ENCODE measurements around the gene TASP1. TPM values are rescaled to one million over a fixed set of nuclear protein-coding genes. Genes with fewer than 3 reads are reported as not detected.

TASP1 gene
- total and polyA plus RNA-seq, 4 donors, result 2.5 to 10.0 (median 4.7) TPM

- H3K4me1 ChIP-seq (ENCODE audit: control insufficient read depth in 4 of 4, insufficient read depth in 4 of 4, low read length in 3 of 4), result no peaks in the 10 kb centered on the region
- no peak for DNase-seq (ENCODE audit: low spot score)
- no peaks in the 10 kb centered on the region for H3K9me3 ChIP-seq (ENCODE audit: control insufficient read depth in 4 of 4, low read length in 3 of 4)
- no peak overlapping the region for H3K9ac ChIP-seq (ENCODE audit: low read depth in 1 of 2, low read length in 2 of 2)
- H3K27me3 ChIP-seq (ENCODE audit: control insufficient read depth in 4 of 4, insufficient read depth in 4 of 4, low read length in 3 of 4), result no peaks in the 10 kb centered on the region
- H3K36me3 ChIP-seq (ENCODE audit: control insufficient read depth in 4 of 4, insufficient read depth in 3 of 4, low read depth in 1 of 4, low read length in 3 of 4), result peaks cover 0 to 2% (median 0%) of the 10 kb centered on the region in 4 donors
- 90% methylated on average over 2 of the region's 2 CpGs for WGBS
- TF ChIP-seq, protein P1, sequence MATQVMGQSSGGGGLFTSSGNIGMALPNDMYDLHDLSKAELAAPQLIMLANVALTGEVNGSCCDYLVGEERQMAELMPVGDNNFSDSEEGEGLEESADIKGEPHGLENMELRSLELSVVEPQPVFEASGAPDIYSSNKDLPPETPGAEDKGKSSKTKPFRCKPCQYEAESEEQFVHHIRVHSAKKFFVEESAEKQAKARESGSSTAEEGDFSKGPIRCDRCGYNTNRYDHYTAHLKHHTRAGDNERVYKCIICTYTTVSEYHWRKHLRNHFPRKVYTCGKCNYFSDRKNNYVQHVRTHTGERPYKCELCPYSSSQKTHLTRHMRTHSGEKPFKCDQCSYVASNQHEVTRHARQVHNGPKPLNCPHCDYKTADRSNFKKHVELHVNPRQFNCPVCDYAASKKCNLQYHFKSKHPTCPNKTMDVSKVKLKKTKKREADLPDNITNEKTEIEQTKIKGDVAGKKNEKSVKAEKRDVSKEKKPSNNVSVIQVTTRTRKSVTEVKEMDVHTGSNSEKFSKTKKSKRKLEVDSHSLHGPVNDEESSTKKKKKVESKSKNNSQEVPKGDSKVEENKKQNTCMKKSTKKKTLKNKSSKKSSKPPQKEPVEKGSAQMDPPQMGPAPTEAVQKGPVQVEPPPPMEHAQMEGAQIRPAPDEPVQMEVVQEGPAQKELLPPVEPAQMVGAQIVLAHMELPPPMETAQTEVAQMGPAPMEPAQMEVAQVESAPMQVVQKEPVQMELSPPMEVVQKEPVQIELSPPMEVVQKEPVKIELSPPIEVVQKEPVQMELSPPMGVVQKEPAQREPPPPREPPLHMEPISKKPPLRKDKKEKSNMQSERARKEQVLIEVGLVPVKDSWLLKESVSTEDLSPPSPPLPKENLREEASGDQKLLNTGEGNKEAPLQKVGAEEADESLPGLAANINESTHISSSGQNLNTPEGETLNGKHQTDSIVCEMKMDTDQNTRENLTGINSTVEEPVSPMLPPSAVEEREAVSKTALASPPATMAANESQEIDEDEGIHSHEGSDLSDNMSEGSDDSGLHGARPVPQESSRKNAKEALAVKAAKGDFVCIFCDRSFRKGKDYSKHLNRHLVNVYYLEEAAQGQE (IDR thresholded peaks at IDR 0.05), result no peak
- TF ChIP-seq RXRA (IDR thresholded peaks at IDR 0.05), result no peak
- TF ChIP-seq, protein P2, sequence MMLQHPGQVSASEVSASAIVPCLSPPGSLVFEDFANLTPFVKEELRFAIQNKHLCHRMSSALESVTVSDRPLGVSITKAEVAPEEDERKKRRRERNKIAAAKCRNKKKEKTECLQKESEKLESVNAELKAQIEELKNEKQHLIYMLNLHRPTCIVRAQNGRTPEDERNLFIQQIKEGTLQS (IDR thresholded peaks at IDR 0.05), result no peak
- no peak for TF ChIP-seq FOXA2 (IDR thresholded peaks at IDR 0.05)
- no peak for TF ChIP-seq FOXA1 (IDR thresholded peaks at IDR 0.05)
- no peak for TF ChIP-seq NR2F2 (IDR thresholded peaks at IDR 0.05)
- TF ChIP-seq ZBTB33 (IDR thresholded peaks at IDR 0.05), result no peak
- TF ChIP-seq SP1 (IDR thresholded peaks at IDR 0.05), result no peak
- no peak for TF ChIP-seq JUND (IDR thresholded peaks at IDR 0.05)
- no peak for TF ChIP-seq EGR1 (IDR thresholded peaks at IDR 0.05; ENCODE audit: low read depth in 2 of 2)
- TF ChIP-seq GABPA (IDR thresholded peaks at IDR 0.05 in 1 of 2, conservative IDR thresholded peaks at IDR 0.05 in 1 of 2), result no peak
- H3K4me3 ChIP-seq (ENCODE audit: low read depth in 1 of 3, low read length in 3 of 3), result no peak overlapping the region
- no peak overlapping the region for H3K27ac ChIP-seq (ENCODE audit: low read depth in 1 of 2, low read length in 2 of 2)
Observed at GRCh38 chr20:13545790-13546189, 92.9 kb downstream of the TASP1 start.

DNA sequence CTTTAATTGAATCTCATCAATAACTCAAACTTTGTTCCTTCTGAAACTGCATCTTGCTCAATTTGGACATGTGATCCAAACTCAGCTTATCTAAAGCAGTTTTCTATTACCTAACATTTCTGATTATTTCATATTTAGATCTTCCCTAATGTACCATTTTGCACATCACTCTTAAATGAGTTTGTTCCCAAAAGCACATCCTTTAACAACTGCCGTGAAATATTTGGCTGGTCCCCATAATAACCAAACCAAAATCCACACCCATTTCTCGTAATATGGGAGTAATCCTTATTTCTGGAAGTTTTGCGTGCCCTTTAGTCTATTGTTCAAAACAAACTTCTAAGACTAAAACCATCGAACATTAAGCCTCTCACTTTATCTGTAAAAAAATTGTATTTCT, 94.9 kb downstream of the TASP1 start:
- H3K9me3 ChIP-seq (ENCODE audit: control insufficient read depth in 4 of 4, low read length in 3 of 4), result no peaks in the 10 kb centered on the region
- peaks cover 0 to 2% (median 0%) of the 10 kb centered on the region in 4 donors for H3K36me3 ChIP-seq (ENCODE audit: control insufficient read depth in 4 of 4, insufficient read depth in 3 of 4, low read depth in 1 of 4, low read length in 3 of 4)
- DNase-seq (ENCODE audit: low spot score), result no peak
- H3K4me1 ChIP-seq (ENCODE audit: control insufficient read depth in 4 of 4, insufficient read depth in 4 of 4, low read length in 3 of 4), result no peaks in the 10 kb centered on the region
- H3K4me3 ChIP-seq (ENCODE audit: low read depth in 1 of 3, low read length in 3 of 3), result no peak overlapping the region
- no peak overlapping the region for H3K27ac ChIP-seq (ENCODE audit: low read depth in 1 of 2, low read length in 2 of 2)
- WGBS, result 98% methylated on average over 4 of the region's 4 CpGs
- no peak overlapping the region for H3K9ac ChIP-seq (ENCODE audit: low read depth in 1 of 2, low read length in 2 of 2)
- TF ChIP-seq YY1 (IDR thresholded peaks at IDR 0.05) (no peak), NR2F2 (IDR thresholded peaks at IDR 0.05) (no peak), RAD21 (IDR thresholded peaks at IDR 0.05) (no peak), CTCF (IDR thresholded peaks at IDR 0.05; ENCODE audit: low read depth, low read length, missing input control) (no peak), HNF4G (IDR thresholded peaks at IDR 0.05) (no peak), FOXA2 (IDR thresholded peaks at IDR 0.05) (no peak), HNF4A (conservative IDR thresholded peaks at IDR 0.05) (no peak), JUND (IDR thresholded peaks at IDR 0.05) (no peak), GABPA (IDR thresholded peaks at IDR 0.05 in 1 of 2, conservative IDR thresholded peaks at IDR 0.05 in 1 of 2) (no peak), RXRA (IDR thresholded peaks at IDR 0.05) (no peak), SP1 (IDR thresholded peaks at IDR 0.05) (no peak), EGR1 (IDR thresholded peaks at IDR 0.05; ENCODE audit: low read depth in 2 of 2) (no peak), MAX (IDR thresholded peaks at IDR 0.05) (no peak), FOXA1 (IDR thresholded peaks at IDR 0.05) (no peak), TAF1 (conservative IDR thresholded peaks at IDR 0.05) (no peak)
- TF ChIP-seq, protein P1 (IDR thresholded peaks at IDR 0.05), result no peak
- TF ChIP-seq, protein P2 (IDR thresholded peaks at IDR 0.05), result no peak
- H3K27me3 ChIP-seq (ENCODE audit: control insufficient read depth in 4 of 4, insufficient read depth in 4 of 4, low read length in 3 of 4), result no peaks in the 10 kb centered on the region
